GM18909 (cell line): ENCODE data around the gene SAA4.
A peak's percentile ranks its signal among the peaks of the same experiment; 100 is the strongest.
"Not testable (repeated sequence)": the region's sequence is repeated elsewhere in the genome, so short reads cannot be mapped to it uniquely, and the experiment has no call there.

Source experiments
- ATAC-seq: cut with Tn5 transposase; IDR thresholded peaks from one replicate; pipeline ENCODE4 v1.9.1; 2021; ENCODE audit warnings: mild to moderate bottlenecking; ENCODE audit not compliant: unreplicated experiment, poor library complexity

The SAA4 gene

DNA sequence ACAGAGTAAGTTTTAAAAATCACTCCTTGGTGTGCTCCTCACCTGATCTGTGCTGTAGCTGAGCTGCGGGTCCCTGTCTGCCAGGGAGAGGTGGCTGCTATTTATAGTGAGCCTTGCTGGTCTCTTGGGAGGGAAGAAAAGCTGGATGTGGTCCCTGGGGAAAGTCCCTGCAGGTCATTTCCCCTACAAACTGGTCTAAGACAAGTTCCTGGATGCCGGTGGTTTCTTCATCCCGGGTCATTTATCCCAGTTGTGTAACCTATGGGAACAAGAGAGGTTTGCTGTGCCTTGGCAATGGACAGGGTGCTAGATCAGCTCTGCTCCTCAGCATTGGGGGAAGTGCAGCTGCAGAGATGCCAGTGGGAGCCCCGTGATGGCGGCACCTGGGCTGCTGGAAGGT lies 12.0 kb upstream of the SAA4 start, which contains the start of gene SAA2:
SAA2 (minus strand) TSS at position 108 of the 400 bp plus-strand sequence. CDS start 657 bp downstream, outside the sequence.
- ATAC-seq: no peak

GRCh38 chr11:18247191-18247581 lies 10.6 kb upstream of the SAA4 start:
- ATAC-seq: peak; percentile 8

GRCh38 chr11:18246379-18247190 lies 10.0 kb upstream of the SAA4 start:
- ATAC-seq: peak; percentile 75

GRCh38 chr11:18245396-18245795 lies 8.8 kb upstream of the SAA4 start:
- no peak for ATAC-seq

DNA sequence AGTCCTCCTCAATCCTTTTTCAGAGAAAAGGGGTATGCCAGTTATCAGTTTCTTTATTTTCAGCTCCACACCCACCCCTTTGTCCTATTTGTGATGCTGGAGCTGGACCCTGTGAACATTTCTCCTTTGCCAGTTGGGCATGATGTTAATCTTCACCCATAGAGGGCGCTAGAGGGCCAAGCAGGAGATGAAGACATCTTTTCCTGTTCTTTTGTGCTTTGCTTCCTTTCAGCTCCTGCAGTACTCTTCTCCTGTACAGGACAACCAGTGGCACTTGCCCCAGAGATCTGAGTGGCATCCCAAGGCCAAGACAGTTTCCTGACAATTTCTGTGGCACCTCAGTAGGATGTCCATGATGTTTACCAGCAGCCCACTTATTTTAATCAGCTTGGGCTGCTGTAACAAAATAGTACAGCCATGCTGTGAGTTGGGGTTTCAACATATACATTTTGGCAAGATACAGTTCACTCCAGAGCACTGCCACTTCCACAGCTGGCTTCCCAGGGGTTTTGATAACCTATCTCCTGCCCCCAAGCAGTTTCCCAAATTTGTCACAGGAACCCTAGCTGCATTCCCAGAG lies 7.3 kb upstream of the SAA4 start:
- ATAC-seq: peak; percentile 31

- ATAC-seq: no peak
These were observed 3.1 kb upstream of the SAA4 start for GRCh38 chr11:18239655-18240054.

DNA sequence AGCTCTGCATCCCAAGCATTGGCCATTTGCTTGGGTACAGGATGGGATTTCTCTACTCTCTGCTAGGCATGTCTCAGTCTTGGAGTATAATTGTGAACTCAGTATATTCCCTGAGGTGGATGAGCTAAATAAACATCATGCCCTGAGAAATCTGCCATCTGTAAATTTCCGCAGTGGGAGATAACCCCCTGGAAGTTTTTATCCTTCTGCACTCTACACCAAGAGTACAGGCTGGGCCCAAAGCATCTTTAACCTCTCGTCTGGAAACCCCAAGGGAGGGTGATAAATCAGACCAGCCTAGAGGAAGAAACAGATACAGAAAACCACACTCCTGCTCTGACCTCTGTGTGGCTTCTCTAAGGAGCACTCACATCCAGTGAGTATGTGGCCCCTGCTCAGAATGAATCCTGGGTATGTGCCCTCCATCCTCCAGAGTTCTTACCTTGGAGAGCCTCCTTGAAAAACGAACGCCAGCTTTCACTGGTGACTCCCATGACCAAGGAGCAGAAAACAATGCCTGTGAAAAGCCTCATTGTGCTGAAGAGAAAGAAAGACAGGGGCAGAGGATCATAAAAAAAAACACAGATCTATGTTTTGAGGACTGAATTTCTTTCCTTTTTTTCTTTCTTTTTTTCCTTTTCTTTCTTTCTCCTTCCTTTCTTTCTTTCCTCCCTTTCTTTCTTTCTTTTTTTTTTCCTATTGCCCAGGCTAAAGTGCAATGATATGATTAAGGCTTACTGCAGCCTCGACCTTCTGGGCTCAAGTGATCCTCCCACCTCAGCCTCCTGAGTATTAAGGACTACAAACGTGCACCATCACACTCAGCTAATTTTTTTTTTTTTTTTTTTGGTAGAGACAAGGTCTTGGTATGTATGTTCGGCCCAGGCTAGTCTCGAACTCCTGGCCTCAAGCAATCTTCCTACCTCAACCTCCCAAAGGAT lies 938 bp downstream of the SAA4 start:
- no peak for ATAC-seq

DNA sequence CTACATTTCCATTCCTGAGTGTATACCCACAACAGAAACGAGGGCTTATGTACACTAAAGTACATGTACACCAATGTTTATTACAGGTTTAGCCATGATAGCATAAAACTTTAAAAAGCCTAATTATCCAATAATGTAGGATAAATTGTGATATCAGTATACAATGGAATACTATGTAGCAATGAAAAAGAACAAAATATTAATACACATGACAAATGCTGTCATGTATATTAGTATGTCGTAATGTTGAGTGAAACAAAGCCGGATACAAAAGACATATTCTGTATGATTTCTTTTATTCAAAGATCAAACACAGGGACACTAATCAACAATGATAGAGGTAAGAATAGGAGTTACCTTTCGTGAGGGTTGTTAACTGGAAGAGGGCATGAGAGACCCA lies 2.7 kb downstream of the SAA4 start:
- ATAC-seq: no peak

DNA sequence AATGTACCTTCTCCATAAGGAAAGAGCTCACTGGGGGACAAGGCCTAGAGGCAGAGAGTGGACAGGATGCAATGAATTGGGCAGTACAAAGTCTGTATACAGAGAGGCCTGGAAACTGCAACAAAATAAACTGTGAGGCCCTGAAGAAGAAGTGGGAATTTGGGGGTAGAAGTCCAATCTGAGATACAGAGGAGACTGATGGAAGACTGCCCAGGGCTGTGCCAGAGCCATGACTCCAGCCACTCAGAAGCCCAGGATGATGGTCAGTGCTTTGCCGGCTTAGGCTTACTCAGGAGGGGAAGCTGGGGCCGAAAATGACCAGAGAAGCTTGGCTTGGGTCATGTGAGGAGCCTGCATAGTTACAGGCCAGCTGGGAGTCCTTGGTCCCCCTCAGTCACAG lies 5.7 kb downstream of the SAA4 start:
- no peak for ATAC-seq

DNA sequence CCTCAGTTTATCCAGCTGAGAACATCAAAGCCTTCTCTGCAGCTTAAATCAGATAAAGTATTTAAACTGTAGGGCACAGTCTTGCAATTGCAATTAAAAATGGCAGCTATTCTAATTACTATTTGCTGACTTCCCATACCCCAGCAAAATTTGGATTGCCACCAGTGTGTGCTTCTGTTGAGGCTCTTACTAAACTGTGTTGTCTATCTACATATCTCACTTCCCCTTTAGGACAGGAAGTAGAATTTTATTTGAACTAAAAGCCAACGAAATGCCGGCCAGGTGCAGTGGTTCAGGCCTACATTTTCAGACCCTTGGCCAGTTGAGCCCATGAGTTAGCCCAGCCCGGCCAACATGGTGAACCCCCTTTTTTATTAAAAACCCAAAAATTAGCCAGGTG lies 7.1 kb downstream of the SAA4 start:
- peak; percentile 94 for ATAC-seq

- ATAC-seq: peak; percentile 36
These were observed 10.7 kb downstream of the SAA4 start for GRCh38 chr11:18225913-18226312.

DNA sequence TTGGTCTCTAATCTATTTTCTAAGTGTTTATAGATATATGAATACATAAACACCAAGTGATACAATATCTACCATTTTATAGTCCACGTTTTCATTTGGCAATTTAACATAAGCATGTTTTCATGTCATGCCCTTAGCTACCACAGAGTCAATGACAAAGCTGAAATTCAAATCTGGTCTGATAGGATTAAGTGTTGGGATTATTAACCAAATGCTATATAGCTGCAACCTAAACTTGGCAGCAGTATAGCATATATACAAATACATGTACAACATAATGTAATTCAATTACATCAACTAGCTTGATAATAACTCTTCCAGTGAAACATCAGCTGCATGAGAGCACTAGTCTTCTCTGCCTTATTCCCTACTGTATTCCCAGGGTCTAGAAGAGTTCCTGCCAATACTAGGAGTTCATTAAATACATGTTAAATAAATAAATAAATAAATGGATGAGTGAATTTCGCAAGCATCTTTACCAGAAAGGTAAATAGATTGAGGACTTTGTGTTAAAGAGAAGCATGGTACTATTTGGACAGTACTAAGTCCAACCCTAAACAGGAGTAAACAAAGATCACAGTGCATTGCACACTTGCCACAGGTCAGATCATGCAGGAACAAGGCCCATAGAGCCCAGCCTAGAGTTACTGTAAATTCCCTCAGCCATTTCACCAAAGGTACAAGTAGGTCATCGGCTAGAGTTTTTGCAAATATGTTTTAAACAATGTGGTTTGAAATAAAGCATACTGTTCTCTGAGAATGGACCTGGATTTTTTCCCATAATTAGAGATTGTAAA lies 12.8 kb downstream of the SAA4 start:
- ATAC-seq: no peak

GRCh38 chr11:18222814-18223421 lies 13.7 kb downstream of the SAA4 start:
- no peak for ATAC-seq

DNA sequence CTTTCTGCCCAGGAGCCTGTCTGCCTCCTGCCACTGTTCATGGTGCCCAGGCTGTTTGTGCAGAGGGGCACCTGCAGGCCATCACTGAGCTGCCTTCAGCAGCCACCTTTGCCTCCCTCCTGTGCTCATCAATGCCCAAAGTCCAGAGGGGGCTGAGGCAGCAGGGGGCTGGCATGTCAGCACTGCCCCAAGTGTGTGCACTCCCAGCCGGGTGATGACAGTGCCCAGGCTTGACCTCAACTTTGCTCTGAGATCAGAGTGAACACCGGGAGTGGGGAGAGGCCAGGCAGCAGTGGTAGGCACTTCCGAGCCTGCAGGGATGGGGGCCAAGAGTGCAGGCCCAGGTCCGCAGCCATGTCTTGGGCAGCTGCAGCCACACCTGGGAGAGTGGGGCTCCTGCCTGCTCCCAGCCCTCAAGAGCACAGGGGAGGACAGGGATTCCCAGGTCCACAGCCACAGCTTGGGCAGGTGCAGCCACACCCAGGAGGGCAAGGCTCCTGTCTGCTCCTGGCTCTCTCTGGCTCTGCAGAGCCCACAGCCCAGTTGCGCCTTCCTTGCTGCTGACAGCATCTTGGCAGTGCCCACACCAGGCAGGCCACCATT lies 15.2 kb downstream of the SAA4 start:
- no peak for ATAC-seq

DNA sequence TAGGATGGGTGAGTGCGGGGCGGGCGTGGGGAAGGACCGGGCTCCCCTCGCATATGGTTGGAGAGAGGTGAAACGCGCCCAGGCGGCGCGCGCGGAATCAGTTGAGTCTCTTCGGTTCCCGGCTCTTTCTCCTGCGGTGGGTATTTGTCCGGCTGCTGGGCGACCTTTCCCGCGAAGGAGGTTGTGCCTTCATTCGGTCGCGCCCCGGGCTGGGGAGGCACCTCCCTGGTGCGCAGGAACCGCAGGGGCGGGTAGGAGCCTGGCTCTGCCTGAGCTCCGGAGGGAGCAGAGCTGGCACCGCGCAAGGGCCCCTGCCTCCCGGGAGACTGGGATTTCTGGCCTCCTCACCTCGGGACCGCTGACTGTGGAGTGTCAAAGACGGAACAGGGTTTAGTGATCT lies 27.5 kb downstream of the SAA4 start:
- ATAC-seq: no peak

GRCh38 chr11:18204771-18205170 lies 31.8 kb downstream of the SAA4 start:
- no peak for ATAC-seq

DNA sequence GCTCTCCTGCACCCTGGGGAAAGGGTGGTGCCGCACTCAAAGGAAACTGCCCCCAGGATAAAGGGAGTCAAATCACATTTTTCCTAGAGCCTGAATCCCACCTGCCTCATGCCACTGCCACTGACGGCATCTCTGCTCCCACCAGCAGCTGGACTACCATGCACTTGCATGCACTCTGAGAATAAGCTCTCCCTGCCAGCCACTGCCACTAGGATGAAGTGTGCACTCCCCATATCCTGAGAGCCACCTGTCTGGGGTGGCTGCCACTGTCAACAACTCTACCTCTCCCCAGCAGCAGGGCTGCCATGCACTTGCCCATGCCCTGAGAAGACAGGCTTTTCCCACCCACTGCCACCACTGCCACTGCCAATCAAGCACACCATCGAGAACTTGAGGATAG lies 32.4 kb downstream of the SAA4 start:
- ATAC-seq: no peak

DNA sequence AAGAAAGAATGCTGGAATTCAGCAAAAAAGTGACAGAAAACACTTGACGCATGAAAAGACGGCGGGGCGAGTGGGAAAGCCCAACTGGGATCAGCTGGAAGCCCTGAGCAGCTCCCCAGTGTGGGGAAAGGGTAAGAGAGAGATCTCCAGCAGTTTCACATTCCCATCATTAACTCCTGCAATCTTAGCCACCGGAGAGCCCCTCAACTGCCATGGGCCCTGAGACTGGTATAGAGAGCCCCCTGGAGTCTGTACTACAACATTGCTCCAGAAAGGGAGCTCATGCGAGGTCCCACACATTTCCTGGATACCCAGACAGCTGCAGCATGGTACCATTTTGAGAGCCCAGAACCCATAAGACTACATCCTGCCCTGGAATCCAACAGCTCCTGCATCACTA lies 32.9 kb downstream of the SAA4 start:
- ATAC-seq: no peak

DNA sequence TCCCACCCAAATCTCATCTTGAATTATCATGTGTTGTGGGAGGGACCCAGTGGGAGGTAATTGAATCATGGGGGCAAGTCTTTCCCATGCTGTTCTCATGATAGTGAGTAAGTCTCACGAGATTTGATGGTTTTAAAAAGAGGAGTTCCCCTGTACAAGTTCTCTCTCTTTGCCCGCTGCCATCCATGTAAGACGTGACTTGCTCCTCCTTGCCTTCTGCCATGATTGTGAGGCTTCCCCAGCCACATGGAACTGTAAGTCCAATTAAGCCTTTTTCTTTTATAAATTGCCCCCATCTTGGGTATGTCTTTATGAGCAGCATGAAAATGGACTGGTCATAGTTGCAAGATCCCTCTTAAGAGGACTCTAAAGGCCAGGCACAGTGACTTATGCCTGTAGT lies 38.9 kb downstream of the SAA4 start:
- not testable (repeated sequence) for ATAC-seq
